HCT116 (cell line): Measurements from ENCODE around the gene IRAK2.

Experiments used
- ATF3 ChIP-seq: IDR thresholded peaks from 2 replicates; pipeline ENCODE4 v1.6.1; 2012
- EGR1 ChIP-seq: IDR thresholded peaks from 2 replicates; pipeline ENCODE4 v1.6.1; 2012; ENCODE audit warnings: low read depth
- POLR2A ChIP-seq: IDR thresholded peaks from 2 replicates; pipeline ENCODE4 v1.7.0; 2011; ENCODE audit warnings: borderline replicate concordance; ENCODE audit not compliant: insufficient read depth, insufficient read length; ENCODE audit errors: extremely low read depth
- POLR2AphosphoS5 ChIP-seq: IDR thresholded peaks from 2 replicates; pipeline ENCODE4 v1.6.1; 2011; ENCODE audit warnings: mild to moderate bottlenecking, low read depth, low read length, moderate library complexity
- RAD21 ChIP-seq: IDR thresholded peaks from 2 replicates; pipeline ENCODE4 v1.6.1; 2012; ENCODE audit warnings: low read depth, mild to moderate bottlenecking
- SP1 ChIP-seq: IDR thresholded peaks from 2 replicates; pipeline ENCODE4 v1.6.1; 2012; ENCODE audit warnings: low read depth
- SRF ChIP-seq: IDR thresholded peaks from 2 replicates; pipeline ENCODE4 v1.6.1; 2012; ENCODE audit warnings: low read depth
- ZNF274 ChIP-seq: fragments of 200-500 bp; sonication (Bioruptor generic); IDR thresholded peaks from 2 replicates; pipeline ENCODE4 v1.6.1; 2014; ENCODE audit warnings: mild to moderate bottlenecking, low read depth, low read length, inconsistent platforms
- TF ChIP-seq, protein P1 (sequence below), 3 experiments: fragments of 200-600 bp in 1 of 3; sonication (generic) in 1 of 3; IDR thresholded peaks in 2 of 3; conservative IDR thresholded peaks in 1 of 3; 2 replicates each; pipeline ENCODE4 v1.5.1; 2012 to 2017; ENCODE audit warnings: low read depth in 2 of 3, low read length in 2 of 3, antibody characterized with exemption in 1 of 3, borderline replicate concordance in 1 of 3, control low read depth in 1 of 3, mild to moderate bottlenecking in 1 of 3, mixed read lengths in 1 of 3, mixed run types in 1 of 3, moderate library complexity in 1 of 3; ENCODE audit not compliant: insufficient read depth in 1 of 3
- TF ChIP-seq, protein P2 (sequence below): IDR thresholded peaks from 2 replicates; pipeline ENCODE4 v1.6.1; 2012; ENCODE audit warnings: low read depth

DNA sequence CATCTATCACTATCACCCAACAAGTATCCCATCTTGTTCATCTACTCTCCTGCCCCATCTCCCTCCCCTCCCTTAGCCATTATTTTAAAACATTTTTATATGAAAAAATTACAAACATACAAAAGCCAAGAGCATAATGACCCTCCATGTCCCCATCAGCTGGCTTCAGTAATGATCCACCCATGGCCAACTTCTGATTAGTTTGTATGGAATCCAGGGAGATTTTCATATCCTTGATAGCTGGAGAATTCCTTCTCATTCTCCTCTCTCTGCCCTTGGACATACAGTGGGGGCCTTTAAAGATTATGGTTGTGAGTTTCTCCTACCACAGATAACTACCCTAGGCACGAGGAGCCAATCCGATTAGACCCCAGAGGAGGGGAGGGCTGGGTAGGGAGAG is 40.2 kb downstream of the IRAK2 start:
- TF ChIP-seq, protein P1, sequence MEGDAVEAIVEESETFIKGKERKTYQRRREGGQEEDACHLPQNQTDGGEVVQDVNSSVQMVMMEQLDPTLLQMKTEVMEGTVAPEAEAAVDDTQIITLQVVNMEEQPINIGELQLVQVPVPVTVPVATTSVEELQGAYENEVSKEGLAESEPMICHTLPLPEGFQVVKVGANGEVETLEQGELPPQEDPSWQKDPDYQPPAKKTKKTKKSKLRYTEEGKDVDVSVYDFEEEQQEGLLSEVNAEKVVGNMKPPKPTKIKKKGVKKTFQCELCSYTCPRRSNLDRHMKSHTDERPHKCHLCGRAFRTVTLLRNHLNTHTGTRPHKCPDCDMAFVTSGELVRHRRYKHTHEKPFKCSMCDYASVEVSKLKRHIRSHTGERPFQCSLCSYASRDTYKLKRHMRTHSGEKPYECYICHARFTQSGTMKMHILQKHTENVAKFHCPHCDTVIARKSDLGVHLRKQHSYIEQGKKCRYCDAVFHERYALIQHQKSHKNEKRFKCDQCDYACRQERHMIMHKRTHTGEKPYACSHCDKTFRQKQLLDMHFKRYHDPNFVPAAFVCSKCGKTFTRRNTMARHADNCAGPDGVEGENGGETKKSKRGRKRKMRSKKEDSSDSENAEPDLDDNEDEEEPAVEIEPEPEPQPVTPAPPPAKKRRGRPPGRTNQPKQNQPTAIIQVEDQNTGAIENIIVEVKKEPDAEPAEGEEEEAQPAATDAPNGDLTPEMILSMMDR (IDR thresholded peaks at IDR 0.05 in 2 of 3, conservative IDR thresholded peaks at IDR 0.05 in 1 of 3; ENCODE audit: borderline replicate concordance in 1 of 3, insufficient read depth in 1 of 3, low read depth in 2 of 3, low read length in 2 of 3) = no peak
- no peak for TF ChIP-seq EGR1
- TF ChIP-seq SRF = no peak
- TF ChIP-seq, protein P2, sequence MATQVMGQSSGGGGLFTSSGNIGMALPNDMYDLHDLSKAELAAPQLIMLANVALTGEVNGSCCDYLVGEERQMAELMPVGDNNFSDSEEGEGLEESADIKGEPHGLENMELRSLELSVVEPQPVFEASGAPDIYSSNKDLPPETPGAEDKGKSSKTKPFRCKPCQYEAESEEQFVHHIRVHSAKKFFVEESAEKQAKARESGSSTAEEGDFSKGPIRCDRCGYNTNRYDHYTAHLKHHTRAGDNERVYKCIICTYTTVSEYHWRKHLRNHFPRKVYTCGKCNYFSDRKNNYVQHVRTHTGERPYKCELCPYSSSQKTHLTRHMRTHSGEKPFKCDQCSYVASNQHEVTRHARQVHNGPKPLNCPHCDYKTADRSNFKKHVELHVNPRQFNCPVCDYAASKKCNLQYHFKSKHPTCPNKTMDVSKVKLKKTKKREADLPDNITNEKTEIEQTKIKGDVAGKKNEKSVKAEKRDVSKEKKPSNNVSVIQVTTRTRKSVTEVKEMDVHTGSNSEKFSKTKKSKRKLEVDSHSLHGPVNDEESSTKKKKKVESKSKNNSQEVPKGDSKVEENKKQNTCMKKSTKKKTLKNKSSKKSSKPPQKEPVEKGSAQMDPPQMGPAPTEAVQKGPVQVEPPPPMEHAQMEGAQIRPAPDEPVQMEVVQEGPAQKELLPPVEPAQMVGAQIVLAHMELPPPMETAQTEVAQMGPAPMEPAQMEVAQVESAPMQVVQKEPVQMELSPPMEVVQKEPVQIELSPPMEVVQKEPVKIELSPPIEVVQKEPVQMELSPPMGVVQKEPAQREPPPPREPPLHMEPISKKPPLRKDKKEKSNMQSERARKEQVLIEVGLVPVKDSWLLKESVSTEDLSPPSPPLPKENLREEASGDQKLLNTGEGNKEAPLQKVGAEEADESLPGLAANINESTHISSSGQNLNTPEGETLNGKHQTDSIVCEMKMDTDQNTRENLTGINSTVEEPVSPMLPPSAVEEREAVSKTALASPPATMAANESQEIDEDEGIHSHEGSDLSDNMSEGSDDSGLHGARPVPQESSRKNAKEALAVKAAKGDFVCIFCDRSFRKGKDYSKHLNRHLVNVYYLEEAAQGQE = no peak
- TF ChIP-seq POLR2A = no peak
- no peak for TF ChIP-seq POLR2AphosphoS5
- TF ChIP-seq RAD21 = no peak
- no peak for TF ChIP-seq SP1
- TF ChIP-seq ATF3 = no peak
- TF ChIP-seq ZNF274 = no peak
